ENCODE measurements around the gene ARRB2.
"Not testable (repeated sequence)": the region's sequence is repeated elsewhere in the genome, so short reads cannot be mapped to it uniquely, and the experiment has no call there.

ARRB2 gene

DNA sequence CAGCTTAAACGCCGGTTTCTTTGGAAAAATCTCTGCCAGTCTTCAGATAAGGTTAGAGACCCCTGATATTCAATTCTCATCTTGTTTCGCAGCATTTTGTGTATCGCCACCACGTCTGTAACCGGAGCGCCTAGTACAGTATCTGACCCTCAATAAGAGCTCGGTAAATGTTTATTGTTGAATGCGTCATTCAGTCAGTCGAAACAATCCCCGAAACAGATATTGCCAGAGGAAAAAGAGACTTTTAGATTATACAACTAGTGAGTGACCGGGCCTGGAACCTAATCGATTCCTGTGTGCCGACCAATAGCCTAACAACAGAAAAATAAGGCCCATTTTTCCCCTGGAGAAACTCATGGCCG lies 7.1 kb upstream of the ARRB2 start:
- DNase-seq = no peak

DNA sequence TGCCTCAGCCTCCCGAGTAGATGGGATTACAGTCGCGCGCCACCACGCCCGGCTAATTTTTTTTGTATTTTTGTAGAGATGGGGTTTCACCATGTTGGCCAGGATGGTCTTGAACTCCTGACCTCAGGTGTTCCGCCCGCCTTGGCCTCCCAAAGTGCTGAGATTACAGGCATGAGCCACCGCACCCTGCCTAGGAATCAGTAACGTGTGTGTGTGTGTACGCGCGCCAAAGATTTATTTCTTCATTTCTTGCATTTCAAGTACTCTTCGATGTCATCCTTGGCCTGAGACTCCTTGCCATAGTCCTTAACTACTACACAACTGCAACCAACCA lies 5.9 kb upstream of the ARRB2 start:
- DNase-seq = not testable (repeated sequence)

DNA sequence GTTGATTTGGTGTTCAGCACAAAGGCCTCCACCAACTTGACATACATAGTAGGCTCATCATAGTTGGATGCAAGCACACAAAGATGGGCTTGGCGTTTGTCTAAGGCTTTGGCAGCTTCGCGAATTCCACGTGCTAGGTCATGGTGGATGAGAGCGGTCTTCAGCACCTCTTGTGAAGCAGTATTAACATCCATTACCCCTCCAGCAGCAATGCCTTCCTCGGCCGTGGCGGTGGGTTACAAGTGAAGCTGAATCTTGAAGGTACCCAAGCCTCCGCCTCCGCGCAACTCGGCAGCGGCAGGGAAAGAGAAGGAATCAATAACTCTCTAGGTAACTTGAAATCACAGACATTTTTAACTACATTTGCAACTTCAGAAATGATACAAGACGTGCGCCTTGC lies 5.4 kb upstream of the ARRB2 start:
- no peak for DNase-seq

DNA sequence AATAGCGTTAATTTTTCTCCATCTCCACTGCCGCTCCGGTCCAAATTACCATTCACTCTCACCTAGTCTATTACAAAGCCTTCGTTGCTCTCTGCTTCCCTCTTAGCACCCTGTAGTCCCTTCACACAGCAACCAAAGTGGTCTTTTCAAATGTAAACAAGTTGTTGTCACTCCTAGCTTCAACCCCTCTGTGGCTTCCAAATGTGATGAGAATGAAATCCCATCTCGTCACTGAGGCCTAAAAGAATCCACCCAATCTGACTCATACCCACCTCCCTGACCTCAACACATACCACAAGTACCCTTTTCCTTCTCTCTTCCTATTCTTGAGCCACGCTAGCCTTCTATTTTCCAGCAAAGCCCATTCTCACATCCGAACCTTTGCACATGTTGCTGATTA lies 4.3 kb upstream of the ARRB2 start:
- DNase-seq = no peak

DNA sequence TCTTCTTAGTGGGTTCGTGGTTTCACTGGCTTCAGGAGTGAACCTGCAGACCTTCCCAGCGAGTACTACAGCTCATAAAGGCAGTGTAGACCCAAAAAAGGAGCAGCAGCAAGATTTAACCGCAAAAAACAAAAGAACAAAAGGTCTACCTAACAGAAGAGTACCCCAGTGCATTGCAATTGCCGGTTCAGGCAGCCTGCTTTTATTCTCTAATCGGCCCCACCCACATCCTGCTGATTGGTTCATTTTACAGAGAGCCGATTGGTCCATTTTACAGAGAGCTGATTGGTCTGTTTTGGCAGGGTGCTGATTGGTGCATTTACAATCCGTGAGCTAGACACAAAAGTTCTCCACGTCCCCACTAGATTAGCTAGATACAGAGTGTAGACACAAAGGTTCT lies 2.0 kb upstream of the ARRB2 start:
- DNase-seq = no peak

DNA sequence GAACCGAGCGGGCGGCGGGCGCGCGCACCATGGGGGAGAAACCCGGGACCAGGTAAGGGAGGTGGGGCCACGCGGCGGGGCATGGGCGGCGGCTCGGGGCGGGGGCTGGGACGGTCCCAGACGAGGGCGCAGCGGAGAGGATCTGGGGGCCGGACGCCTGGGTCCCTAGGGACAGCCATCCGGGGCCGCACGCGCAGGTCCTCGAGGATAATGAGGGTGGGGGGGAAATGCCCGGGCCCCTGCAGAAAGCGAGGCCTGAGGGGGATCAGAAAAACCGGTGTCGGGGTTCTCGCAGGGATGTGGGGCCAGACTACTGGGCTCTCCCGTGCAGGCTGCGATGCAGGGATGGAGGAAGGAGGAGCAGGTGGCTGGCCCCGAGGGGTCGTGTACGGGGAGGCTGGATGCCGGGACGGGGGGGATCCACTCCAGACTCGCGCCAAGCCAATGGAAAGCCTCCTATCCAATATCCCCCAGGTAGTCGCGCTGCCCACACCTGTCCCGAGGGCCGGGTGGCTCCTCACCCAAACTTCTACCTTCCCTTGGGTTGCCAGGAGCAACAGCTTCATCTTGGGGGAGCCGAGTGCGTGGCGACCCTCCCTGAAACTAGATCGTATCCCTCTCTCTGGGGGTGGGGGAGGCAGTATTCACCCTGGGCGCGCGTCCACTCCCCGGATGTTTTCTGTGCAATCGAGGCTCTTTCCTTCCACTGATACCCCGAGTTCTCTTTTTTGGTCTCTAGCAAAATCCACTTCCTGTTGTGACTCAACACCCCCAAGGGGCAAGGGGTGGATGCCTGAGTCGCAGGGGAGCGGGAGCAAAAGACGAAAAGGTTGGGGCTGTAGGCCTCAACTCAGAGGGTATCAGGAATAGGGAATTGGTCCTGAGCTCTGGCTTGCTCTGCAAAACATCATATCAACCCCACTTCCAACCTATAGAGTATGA lies 532 bp downstream of the ARRB2 start:
- DNase-seq = no peak

DNA sequence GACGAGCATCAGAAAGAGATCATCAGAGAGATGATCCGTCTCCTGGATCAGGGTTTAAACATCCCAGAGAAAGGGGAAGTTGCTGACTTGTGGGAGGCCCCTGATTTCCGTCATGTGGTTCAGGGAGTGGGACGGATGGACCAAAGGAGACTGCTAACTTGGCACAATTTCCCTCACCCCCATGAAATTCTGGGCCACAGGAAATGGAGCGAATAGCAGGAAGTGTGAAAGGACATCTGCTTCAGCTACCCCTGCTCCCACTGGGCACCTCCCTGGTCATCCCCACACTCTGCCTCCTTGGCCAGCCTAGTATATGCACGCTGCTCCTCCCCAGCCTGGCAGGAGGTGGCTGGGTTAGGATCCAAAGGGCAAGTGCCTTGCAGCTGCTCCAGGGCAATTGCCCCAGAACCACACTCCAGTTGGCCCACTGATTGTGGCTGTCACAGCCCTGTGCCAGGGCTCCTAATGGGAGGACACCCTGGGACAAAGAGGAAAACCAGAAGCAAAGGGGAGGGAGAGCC lies 1.3 kb downstream of the ARRB2 start:
- DNase-seq = no peak

DNA sequence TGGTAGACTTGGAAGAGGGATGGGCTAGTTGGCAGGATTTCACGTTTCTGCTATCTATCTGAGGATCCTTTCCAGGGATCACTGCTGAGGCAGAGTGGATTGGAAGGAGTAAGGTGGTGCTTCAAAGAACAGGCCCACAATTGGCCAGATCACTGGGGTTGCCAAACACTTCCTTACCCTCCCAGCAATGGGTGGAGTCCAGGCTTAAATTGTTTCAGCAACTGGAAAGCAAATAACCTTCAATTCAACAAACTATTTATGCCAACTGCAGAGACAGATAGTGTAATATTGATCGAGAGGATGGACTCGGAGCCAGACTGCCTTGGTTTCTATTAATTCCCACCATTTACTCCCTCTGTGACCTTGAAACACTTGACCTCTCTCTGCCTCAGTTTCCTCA lies 2.1 kb downstream of the ARRB2 start:
- DNase-seq = no peak

DNA sequence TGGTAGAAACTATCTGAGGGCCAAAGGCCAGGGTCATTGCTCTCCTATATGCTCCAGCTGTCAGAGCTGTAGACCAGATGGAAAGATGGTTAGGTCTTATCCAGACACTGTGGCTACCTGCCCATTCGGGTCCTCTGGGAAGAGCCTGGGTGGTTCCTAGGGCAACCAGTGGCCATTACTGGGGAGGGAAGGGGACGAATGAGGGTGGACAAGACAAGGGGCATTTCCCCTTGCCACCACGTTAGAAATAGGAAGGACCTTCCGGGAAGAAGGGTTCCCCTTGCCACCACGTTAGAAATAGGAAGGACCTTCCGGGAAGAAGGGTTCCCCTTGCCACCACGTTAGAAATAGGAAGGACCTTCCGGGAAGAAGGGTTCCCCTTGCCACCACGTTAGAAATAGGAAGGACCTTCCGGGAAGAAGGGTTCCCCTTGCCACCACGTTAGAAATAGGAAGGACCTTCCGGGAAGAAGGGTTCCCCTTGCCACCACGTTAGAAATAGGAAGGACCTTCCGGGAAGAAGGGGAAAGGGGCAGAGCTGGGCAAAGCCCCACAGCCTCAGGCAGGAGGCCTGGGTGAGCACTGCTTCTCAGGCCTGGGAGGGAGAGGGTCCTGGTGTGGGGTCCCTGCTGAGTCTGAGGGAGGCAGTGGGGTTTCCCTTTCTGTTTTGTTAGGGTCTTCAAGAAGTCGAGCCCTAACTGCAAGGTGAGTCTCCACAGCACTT lies 4.1 kb downstream of the ARRB2 start:
- DNase-seq = not testable (repeated sequence)

DNA sequence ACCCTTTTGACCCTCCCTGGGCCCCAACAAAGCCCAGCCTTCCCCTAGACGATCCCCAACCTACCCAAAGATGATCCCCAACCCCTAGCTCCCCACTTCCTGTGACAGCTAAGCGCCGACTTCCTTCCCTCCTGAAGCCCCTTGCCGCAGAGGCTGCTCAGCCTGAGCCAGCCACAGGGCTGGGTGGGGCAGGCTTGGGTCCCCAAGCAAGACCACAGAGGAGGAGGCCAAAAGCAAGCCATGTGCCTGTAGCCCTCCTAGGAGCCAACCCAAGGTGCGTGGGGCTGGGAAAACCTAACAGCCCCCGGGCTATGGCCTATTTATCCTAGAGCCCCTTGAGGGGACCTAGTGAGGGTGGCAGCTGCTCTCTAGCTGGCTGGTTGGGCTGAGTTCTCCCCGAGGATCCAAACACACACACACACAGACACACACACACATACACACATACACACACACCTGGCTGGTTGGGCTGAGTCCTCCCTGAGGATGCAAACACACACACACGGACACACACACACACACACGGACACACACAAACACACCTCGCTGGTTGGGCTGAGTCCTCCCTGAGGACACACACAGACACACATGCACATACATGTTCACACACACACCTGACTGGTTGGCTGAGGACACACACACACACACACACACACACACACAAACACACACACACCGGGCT lies 4.8 kb downstream of the ARRB2 start:
- DNase-seq = no peak

DNA sequence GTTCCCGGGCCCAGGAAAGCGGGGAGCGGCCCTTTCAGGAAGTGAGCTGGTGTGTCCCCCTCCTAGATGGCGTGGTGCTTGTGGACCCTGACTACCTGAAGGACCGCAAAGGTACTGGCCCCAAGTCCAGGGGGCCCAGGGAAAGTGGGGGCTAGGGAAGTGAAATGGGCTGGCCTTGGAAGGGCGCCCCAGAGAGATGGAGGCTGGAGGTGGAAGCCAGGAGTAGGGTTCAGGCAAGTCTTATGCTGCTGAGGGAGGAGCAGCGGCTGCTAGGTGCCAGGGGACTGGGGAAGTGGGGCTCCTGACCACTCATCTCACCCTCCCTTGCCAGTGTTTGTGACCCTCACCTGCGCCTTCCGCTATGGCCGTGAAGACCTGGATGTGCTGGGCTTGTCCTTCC lies 5.6 kb downstream of the ARRB2 start:
- no peak for DNase-seq

DNA sequence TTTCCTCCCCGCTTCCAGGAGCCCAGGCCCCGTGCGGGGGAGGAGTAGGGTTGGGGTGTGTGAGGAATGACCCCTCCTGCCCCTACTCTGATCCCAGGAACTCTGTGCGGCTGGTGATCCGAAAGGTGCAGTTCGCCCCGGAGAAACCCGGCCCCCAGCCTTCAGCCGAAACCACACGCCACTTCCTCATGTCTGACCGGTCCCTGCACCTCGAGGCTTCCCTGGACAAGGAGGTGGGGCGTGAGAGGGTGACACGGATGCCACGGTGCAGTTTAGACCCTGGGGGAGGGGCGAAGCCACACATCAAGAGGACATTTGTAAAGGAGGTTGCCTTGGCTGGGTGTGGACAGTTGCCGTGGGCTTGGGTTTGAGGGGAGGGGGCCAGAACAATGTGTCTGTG lies 7.4 kb downstream of the ARRB2 start:
- DNase-seq = no peak

DNA sequence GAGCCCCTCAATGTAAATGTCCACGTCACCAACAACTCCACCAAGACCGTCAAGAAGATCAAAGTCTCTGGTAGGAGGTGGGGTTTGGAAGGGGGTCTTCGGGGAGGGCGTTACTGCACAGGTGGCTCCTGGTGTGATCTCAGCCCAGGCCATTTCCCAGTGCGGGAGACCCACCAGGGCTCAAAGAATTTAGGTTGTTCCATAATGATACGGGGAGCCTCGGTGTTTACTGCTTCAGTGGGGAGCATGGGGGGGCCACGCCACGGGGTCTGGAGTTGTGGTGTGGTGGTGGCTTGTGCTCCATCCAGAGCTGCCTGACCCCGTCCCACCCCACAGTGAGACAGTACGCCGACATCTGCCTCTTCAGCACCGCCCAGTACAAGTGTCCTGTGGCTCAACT lies 7.8 kb downstream of the ARRB2 start:
- DNase-seq = no peak

DNA sequence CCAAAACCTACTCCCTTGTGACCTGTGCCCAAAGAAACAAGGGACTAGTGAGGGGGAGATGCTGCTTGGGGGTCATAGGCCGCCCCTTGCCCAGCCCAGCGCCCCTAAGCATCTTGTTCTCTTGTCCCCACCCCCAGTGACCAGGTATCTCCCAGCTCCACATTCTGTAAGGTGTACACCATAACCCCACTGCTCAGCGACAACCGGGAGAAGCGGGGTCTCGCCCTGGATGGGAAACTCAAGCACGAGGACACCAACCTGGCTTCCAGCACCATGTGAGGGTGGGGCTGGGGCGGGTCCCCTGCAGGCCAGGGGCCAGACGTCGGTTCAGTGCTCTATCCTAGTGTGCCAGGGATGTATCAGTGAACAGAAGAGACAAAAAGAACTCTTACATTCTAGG lies 8.7 kb downstream of the ARRB2 start:
- DNase-seq = no peak

DNA sequence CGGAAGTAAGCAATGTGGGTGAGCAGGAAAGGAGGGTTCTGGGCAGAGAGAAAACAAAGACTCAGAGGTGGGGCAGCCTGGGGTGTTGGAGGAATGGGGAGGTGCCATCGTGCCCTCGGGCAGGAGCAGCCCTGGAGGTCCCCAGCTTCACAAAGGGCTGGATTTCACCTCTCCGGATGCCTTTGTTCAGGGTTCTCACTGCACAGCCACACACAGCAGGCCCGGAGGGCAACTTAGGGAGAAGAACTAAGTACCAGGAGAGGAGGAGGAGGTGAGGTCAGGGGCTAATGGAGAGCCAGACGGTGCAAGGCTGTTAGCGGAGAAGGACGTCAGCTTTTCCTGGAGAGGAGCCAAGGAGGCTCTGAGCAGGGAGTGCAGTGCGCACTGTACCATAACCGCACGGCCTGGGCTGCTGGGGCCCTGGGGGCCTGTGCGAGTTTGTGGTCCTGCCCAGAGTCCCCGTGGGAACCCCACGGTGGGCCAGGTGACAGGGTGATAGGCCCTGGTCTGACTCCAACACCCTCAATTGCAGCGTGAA lies 9.3 kb downstream of the ARRB2 start:
- no peak for DNase-seq

DNA sequence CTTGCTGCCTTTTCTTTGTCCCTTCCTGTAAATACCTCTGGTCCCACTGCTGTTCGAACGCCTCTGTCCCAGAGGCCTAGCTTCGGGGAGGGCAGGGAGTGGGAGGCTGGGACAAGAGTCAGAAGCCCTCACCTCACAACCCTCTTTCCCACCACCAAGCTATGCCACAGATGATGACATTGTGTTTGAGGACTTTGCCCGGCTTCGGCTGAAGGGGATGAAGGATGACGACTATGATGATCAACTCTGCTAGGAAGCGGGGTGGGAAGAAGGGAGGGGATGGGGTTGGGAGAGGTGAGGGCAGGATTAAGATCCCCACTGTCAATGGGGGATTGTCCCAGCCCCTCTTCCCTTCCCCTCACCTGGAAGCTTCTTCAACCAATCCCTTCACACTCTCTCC lies 10.4 kb downstream of the ARRB2 start:
- DNase-seq = no peak

DNA sequence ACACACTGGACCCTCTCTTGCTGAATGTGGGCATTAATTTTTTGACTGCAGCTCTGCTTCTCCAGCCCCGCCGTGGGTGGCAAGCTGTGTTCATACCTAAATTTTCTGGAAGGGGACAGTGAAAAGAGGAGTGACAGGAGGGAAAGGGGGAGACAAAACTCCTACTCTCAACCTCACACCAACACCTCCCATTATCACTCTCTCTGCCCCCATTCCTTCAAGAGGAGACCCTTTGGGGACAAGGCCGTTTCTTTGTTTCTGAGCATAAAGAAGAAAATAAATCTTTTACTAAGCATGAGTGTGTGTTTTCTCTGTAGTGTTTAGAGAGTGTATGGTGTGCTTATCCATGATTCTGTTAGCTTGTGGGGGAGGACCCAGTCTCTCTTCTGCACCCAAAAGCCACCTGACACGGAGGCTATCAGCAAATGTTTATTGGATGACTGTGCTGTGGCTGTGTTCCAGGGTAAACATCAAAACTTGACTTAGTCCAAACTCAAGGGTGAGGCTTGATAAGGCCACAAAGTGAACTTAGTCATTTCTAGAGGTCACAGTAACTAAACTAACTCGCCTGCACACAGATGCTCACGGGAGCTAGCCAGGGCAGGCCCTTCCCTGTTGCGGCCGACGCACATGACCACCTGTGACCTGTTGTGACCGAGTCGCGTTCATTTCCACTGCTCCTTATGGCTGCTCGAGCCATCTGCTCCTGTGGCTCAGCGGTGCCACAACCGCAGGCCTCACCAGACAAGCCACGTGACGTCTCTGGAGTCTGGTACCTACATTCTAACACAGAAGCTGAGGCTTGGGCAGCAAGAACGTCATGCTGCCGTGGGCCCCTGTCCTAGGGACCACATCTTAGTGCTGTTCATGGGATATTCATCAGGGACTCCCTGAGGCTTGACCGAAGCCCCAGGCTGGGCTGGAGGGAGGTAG lies 11.0 kb downstream of the ARRB2 start:
- peak; percentile 3 for DNase-seq

DNA sequence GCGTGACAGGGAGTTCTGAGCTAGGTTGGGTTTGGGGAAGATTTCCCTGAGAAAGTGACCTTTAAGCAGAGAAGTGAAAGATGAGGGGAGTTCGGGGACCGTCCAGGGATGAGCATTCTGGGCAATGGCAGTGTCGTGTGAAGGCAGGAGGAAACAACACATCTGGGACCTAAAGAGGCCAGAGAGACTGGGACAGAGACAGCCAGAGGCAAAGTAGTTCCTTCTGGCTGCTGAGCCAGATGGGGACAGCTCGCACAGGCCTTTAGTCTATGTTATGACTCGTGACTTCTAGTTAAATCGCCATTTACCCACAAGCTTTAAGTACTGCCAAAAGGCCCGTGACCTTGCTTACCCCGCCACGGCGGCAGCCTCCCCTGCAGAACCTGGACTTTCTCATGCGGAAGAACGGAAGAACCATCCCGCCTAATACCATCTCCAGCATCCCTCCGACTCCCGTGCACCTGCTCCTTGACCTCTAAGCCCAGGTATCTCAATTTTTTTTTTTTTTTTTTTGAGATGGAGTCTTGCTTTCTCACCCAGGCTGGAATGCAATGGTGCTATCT lies 12.3 kb downstream of the ARRB2 start:
- DNase-seq = no peak

DNA sequence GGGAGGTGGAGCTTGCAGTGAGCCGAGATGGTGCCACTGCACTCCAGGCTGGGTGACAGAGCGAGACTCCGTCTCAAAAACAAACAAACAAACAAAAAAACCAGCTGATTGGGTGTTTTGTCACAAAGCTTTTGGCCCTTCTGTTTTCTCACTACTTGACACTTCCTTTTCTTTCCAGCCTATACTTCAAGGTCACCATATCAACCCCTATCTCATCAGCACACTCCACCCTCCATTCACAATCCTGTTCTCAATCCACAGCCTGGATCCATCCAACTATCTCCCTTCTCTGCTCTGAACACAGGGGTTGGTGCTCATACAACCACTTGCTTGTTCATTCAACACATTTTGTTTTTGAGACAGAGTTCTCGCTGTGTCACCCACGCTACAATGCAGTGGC lies 14.2 kb downstream of the ARRB2 start:
- no peak for DNase-seq

DNA sequence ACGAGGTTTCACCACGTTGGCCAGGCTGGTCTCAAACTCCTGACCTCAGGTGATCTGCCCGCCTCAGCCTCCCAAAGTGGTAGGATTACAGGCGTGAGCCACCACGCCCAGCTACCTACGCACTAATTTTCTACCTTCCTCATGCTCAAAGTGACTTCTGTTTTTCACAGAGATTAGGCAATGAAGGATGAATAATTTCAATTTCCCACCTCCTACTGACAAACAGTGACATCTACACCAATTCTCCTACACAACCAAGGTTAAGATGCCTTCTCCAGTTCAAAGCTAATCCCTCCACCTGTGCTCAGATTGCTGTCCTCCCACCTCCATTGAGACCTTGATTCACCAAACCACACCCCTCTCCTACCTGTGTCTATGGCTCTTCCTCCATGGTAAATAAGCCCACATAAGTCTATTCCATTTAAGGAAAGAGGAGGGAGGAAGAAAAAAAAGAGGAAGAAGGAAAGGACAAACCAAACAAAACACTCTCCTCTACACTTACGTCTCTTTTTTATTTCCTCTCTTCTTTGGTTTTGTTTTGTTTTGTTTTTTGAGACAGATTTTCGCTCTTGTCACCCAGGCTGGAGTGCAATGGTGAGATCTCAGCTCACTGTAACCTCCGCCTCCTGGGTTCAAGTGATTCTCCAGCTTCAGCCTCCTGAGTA lies 15.3 kb downstream of the ARRB2 start:
- no peak for DNase-seq

DNA sequence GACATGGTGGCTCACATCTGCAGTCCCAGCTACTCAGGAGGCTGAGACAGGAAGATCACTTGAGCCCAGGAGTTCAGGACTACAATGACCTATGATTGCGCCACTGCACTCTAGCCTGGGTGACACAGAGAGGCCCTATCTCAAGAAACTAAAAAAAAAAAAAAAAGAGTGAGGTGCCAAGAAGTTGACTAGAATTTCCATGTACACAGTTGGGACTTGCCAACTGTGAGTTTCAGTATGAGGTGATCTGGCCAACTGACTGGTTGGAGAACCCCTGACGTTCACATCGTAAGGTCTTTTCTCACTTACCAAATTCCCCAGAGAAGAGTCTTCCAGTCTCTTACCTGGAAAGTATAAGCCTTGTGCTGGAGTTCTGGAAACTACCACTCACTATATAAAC lies 17.7 kb downstream of the ARRB2 start:
- DNase-seq = no peak

All from NCI-H774 (cell line).